HG03103 (cell line): Measurements from ENCODE around the gene CBARP.

ENCODE experiments used
- ATAC-seq: cut with Tn5 transposase; IDR thresholded peaks from one replicate; pipeline ENCODE4 v1.9.1; 2021; ENCODE audit warnings: low read depth; ENCODE audit not compliant: unreplicated experiment

The CBARP gene

DNA sequence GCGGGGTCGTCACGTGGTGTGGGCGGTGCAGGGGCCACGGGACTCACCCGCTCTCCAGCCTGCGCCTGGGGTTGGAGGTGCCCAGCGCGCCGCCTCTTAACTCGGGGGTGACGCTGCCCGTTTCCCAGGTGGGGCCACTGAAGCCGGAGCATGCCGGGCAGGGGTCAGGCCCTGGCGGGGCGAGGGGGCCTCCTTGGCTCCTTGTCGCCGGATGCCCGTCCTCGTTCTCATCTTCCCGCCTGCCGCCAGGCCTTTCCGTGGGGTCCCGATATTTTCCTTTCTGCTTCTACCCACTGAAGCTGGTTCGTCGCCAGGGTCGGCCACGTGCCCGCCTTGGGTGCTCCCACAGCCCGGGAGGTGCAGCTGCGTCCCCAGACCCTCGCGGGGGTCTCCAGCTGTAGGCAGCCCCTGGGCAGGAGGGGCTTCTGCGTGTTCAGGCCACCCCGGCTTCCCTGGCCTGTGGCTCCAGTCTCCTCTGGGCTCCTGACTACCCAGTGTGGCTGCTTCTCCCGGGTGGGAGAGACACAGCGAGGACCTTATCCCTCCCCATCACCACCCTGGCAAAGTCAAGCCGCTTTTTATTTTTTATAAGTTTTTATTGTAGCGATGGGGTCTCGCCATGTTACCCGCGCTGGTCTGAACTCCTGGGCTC lies 38.3 kb upstream of the CBARP start:
- ATAC-seq: peak; percentile 0

DNA sequence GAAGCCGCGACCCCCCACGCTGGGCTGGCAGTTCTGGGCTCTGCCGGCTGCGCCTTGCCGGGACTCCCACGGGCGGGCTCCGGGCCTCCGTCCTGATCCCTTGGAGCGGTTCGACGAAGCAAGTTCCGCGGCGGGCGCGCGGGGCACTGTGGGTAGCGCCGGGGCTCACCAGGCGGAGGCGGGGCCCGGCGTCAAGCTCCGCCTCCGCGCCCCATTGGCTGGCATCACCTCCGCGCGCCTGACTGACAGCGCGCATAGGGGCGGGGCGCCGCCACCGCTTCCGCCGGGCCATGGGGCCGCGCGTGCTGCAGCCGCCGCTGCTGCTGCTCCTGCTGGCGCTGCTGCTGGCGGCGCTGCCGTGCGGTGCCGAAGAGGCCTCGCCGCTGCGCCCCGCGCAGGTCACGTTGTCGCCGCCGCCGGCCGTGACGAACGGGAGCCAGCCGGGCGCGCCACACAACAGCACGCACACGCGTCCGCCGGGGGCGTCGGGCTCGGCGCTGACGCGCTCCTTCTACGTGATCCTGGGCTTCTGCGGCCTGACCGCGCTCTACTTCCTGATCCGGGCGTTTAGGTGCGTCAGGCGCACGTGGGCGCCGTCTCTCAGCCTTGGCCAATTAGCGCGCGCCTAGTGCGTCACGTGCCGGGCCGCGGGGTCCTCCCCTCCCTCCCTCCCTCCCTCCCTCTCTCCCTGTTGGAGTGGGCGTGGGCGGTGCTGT lies 37.6 kb upstream of the CBARP start, which contains the start of gene FAM174C:
Gene FAM174C (plus strand): TSS at position 271 of the 716 bp plus-strand sequence. CDS start 20 bp downstream, at position 291.
- ATAC-seq: peak; percentile 72

DNA sequence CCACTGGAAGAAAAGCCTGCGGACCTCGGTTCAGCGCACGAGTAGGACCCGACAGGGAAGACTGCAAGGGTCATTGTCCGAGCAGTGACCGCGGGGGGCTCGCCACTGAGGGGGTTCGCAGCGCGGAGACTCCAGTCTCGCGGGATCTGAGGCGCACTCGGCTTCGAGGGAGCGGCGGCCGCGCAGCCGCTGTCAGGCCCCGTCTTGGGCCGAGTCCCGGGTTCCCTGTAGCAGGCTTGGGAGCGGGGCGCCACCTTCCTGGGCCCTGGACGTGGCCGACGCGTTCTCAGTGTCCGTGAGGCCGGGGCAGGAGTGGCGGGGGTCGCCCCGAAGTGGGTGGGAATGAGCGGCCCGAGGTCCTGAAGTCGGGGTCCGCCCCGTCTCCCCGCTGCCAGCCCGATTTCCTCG lies 37.1 kb upstream of the CBARP start:
- ATAC-seq: no peak

DNA sequence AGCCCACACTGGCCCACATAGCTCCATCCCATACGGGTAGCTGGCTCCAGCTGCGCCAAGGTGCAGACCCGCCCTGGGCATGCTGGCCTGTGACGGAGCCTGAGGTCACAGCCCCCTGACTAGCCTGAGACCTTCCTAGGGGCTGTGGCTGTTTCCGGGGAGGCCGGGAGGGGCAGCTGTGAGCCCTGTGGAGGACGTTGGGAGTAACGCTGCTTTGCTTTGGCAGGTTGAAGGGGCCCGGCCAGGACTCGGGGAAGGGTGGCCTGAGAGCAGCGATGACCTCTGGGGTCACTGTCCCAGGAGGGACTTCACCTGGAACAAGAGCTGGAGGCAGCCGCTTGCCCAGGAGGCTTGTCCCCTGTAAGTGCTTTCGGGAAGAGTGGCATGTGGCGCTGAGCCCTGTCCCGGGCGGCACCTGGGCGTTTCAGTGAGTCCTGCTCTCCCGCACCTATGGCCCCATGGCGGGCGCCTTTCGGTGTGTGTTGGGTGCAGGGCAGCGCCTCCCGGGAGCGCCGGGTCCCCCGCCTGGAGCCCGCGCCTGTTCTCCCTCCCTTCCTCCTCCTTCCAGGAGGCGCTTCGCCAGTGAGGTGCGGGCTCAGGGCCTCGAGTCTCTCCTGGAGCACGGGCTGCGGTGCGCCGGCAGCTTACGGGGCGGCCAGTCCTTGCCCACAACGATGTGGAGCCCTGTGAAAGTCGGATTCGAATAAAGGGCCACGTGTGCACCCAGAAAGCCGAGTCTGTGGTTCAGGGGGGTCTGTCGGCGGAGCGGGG lies 36.5 kb upstream of the CBARP start:
- ATAC-seq: no peak

DNA sequence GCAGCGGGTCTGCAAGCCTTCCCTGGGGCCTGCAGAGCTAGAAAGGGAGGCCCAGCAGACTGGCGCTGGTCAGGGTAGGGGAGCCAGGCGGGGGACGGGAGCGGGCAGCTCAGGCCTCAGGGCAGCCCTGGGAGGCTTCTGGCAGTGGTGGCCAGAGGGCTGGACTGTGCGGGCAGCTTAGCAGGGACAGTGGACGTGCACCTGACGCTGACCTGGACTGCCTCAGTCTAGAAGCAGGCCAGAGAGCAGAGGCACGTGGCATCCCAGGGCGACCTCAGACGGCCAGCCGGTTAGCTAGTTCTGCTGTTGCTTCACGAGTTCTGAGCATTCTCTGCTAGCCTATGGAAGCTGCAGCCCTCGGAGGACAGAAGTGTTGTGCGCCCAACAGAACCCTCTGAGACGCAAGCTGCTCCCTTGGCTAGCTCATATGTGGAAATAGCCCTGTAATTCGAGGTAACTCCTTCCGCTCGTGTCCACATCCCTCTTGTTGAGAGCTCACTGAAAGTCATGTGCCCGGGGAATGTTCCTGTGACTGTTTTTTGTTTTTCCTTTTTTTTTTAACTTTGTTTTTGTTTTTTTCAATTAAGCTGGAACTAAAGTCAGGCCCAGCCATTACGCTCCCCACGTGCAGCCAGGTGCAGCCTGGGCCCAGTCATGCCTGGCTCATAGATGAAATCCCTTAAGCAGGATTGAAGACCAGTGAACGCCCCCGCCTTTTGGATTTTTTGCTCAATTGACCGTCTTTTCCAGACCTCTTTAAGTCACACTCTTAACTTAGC lies 35.6 kb upstream of the CBARP start:
- ATAC-seq: no peak

DNA sequence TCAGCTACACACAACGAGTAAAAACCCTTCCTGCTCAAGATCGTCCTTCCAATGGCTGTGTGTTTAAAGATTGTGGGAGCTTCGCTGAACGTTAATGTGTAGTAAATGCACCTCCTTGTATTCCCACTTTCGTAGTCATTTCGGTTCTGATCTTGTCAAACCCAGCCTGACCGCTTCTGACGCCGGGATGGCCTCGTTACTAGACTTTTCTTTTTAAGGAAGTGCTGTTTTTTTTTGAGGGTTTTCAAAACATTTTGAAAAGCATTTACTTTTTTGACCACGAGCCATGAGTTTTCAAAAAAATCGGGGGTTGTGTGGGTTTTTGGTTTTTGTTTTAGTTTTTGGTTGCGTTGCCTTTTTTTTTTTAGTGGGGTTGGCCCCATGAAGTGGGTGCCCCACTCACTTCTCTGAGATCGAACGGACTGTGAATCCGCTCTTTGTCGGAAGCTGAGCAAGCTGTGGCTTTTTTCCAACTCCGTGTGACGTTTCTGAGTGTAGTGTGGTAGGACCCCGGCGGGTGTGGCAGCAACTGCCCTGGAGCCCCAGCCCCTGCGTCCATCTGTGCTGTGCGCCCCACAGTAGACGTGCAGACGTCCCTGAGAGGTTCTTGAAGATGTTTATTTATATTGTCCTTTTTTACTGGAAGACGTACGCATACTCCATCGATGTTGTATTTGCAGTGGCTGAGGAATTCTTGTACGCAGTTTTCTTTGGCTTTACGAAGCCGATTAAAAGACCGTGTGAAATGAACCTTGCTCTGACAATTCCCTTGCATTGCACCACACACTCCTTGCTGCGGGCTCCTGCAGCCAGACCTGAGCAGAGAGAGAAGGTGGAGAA lies 34.8 kb upstream of the CBARP start:
- ATAC-seq: no peak

DNA sequence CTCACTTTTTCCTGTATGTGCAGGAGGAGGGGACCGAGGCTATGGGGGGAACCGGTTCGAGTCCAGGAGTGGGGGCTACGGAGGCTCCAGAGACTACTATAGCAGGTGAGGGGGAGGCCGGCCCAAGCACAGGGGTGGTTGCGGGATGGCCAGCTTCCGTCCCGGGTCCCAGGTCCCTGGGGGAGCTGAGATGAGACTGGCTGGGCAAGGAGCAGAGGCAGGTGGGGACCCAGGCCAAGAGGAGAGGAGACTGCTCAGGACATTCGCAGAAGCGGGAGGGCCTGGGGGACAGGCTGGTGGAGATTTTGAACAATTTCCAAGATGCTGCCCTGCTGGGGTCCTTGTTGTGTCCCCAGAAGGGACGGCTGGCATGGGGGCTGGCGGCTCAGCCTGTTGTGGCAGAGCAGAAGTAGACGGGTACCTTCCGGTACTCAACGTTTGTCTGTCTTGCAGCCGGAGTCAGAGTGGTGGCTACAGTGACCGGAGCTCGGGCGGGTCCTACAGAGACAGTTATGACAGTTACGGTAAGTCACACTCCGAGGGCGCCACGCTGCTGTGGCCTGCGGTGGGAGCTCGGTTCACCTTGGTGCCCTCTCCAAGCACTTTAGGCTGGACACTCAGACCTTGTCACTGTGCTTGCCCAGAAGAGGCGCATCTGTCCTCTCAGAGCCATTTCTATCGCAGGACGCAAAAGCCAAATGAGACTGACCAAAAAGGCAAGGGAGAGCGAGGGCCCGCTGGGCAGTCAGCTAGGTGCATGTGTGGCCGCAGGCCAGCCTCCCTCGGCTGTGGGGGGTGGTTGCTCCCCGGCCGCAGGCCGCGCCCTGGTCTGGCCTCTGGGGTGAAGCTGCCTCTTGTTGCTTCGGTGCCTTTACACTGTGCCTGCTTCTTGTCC lies 34.0 kb upstream of the CBARP start:
- no peak for ATAC-seq

DNA sequence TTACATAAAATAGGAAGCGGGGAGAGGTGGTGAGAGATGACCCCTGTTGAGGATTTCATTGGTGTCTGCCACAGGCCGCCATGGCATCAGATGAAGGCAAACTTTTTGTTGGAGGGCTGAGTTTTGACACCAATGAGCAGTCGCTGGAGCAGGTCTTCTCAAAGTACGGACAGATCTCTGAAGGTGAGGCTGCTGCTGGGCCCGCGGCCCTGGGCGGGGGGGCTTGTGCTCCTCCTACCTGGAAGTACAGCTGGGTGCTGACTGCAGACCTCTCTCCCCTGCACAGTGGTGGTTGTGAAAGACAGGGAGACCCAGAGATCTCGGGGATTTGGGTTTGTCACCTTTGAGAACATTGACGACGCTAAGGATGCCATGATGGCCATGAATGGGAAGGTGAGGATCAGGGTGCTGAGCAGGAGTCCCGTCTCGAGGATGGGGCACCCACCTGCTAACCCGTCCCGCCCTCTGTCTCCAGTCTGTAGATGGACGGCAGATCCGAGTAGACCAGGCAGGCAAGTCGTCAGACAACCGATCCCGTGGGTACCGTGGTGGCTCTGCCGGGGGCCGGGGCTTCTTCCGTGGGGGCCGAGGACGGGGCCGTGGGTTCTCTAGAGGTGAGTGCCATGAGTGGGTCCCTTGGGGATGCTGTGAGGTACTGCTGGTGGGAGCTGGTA lies 33.2 kb upstream of the CBARP start:
- ATAC-seq: no peak

DNA sequence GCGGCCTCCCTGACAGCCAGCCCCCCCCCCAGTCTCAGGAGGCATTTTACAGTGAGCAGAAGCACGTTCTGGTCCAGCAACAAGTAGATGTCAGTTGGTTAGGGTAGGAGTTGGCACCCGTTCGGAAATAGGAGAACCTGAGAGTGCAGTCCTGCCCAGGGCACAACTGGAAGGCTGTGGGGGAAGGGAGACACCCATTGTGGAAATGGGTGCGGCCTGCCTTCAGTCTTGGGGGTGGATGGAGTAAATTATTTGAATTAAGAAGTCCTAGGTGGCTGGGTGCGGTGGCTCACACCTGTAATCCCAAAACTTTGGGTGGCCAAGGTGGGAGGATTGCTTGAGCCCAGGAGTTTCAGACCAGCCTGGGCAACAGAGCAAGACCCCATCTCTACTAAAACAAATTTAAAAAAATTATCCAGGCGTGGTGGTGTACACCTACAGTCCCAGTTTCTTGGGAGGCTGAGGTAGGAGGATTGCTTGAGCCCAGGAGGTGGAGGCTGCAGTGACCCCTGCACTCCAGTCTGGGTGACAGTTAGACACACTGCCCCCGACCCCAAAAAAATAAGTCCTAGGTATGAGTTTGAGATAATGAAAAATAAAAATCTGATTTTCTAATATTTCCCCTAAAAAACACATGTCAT lies 32.5 kb upstream of the CBARP start:
- no peak for ATAC-seq

DNA sequence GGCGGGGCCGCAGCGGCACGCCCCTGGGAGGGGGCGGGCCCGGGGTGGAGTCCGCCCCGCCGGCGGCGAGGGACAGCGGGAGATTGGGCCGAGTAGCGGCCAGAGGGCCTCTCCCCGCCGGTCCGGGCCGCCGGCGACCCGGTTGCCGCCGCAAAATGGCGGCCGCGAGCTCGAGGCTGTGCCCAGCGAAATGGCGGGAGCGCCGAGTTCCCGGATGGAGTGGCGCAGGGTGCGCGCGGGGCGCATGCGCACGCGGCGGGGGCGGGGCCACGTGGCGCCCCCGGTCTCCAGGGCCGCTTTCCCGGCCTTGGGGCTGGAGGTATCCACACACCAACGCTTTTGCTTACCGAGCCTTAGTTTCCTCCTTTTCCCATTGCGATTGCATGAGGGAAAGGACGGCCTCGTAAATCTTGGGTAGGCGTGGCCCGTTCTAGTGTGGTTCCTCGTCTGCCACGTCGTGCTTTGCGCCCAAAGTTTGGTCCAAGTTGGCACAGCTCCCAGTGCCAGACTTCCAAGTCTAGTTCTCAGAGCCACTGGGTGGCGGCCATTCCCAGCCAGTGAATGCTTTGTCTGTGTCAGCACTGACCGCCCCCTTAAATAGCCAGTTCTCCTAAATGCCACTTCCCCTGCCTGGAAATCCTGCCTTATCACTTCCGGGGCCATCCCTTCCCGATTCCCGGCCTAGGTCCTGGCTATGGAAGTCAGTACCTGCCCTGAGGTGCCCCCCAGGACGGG lies 31.8 kb upstream of the CBARP start:
- ATAC-seq: peak; percentile 27

DNA sequence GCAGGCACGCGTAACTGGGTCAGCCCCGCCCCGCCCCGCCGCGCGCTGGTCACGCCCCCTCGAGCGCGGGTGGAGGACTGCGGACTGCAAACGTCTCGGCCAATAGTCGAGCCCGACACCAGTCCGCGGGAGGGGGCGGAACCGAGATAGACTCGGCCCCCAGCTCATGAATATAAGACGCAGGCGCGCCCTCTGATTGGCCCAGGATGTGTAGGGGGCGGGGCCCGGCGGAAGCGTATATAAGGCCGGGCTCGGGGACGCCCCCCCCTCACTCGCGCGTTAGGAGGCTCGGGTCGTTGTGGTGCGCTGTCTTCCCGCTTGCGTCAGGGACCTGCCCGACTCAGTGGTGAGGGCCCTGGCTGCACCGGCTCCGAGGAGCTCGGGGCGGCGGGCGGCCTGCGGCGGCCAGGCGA lies 31.3 kb upstream of the CBARP start, which contains the start of gene CIRBP:
Gene CIRBP (plus strand): TSS at position 268 of the 413 bp plus-strand sequence. CDS start 1,602 bp downstream, outside the sequence.
- peak; percentile 46 for ATAC-seq

DNA sequence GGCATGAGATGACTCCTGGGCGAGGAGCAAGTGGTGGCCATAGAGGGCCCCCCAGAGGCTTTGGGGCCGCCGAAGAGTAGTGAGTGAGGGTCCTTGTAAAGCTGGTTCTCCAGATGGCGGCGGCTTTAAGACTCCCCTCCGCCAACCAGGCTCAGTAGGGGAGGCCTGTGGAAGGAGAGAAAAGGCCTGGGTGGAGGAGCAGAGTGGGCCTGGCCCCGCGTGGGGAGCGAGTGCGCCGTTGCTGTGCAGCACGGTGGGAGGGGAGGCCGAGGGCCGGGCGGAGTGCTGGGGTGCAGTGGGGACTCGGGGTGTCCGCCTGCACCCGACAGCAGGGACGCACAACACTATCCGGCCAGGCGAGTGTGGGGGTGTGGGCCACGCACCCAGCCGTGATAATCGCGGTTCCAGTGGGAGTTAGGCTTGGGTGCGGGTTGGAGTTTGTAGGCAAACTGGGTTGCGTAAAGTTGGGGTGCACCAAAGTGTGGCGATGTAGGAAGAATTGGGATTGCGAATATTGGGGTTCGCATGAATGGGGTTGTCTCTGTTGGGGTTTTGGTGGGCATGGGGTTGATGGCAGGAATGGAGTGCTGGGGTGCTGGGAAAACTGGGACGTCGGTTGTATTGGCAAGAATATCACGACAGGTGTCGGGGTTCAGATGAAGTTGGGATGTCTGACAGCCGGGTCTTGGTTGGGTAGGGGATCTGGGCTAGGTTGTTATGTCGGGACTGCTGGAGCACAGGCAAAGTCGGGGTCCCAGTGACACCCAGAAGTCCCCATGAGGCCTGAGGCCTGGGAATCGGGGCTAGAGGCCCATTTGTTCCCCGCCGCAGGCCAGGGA lies 30.6 kb upstream of the CBARP start:
- ATAC-seq: no peak

DNA sequence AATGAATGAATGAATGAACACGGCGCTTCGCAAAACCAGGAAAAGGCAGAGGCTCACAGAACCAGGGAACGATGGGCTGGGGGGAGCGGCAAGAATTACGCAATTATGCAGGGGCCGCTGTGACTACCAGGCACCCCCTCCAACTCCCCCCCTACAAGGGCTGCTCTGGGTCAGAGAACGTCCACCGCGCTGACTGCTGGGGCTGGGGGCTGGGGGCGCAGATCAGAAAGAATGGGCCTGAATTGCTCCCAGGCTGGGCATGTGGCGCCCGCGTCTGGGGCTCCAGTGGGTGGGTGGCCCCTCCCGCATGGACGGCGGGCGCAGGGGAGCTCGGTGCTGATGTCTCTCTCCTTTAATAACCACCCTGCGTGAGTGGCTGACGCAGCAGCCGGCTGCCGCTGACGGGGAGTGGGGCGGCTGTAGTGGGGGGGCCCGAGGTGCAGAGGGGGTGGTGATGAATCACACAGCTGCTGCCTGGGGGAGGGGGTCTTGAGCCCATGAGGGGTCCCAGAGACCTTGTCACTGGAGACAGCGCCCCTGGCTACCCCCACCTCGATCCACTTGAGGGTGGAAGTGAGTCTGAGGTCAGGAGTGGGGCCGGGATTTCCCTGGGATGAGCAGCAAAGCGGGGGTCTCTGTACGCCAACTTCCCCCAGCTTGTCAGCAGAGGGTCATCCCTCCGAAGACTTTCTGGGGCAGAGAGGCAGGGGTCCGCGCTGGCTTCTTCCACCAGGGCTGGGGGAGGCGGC lies 29.8 kb upstream of the CBARP start:
- ATAC-seq: no peak

DNA sequence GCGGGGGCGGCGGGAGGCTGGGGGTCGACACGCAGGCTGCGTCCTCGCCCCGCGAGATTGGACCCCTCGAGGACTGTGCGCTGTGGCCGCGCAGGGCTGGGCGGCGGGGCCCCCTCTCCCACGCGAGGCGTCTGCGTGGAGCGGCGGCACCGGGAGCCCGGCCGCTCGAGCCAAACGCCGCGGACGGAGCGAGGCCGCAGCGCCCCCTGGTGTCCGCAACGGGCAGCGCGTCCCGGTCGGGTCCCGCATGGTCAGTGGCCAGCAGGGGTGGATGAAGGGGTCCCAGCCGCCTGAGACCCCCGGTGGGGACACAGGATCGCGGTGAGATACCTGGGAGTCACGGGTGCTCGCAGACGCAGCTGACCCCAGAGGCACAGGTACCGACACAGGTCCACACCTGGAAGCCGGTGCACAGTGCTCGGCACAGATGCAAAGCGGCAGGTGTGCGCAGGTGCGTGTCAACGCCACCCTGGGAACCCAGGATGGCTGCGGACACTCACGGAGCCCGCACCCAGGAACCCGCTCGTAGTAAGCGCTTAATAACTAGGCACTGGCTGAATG lies 29.2 kb upstream of the CBARP start:
- no peak for ATAC-seq
